SHP77 treated with DMSO at 0.1 percent for 48 hours (cell line): ENCODE measurements around the gene SDK1.

ENCODE experiments used
- DNase-seq: peaks from one replicate; lab custom pipeline; 2025; lab: John Stamatoyannopoulos, UW

The SDK1 gene

DNA sequence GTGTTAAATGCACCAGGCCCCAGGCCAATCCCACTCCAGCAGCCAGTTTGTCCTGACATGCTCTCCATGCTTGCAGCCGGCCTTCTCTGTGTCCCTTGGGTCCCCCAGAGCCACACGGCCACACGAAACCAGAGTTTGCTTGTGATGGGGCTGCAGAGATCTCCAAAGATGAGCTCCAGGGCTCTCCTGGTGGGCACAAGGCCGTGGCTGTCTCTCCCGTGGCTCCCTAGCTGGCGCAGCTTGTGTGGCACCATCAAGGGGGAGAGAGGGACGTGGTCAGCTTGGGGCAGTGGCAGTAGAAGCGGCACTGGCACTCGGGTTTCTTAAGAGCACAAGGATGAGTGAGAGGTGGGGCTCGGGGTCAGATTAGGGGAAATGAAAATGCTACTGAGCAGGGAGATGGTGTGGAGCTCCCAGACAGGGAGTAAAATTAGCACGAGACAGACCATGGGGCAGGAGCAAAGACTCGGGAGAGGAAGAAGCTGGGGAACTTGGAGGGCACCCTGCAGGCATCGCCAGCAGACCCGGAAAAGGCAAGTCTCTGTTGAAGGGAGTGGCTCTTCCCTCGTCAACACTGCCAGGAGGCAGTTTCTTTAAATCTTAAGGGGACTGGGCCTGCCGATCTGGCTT is 808.5 kb downstream of the SDK1 start:
- DNase-seq = no peak

DNA sequence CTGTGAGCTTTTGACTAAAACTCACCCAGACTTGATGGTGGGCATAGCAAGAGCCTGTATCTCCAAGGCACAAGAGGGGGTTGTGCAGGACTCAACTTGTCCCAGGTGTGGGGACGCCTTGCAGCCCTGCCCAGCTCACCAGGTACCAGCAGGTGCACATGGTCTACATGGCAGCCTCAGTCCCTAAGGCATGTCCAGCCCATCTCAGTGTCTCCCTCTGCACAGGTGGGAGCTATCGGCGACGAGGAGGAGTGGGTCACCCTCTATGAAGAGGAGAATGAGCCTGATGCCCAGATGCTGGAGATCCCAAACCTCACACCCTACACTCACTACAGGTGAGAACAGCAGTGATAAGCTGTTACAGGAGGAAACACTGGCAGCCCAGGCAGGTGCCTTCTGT is 809.4 kb downstream of the SDK1 start:
- no peak for DNase-seq

DNA sequence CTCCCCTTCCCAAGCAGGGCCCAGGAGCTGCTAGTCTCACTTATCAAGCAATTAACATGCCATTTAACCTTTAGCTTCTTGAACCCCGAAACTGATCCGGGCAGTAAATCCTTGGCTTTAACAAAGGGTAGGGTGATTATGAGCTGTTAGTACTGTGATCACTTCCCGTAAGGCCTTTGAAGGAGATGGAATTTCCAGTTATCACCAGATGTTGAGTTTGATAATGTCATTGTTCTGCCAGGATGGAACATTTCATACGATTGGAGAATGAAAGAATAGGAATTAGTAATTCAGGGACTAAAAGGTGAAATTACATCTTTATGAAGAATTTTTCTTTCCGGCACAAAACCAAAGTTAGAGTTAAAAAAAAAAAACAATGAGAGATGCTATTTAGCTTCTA is 810.1 kb downstream of the SDK1 start:
- DNase-seq = no peak

DNA sequence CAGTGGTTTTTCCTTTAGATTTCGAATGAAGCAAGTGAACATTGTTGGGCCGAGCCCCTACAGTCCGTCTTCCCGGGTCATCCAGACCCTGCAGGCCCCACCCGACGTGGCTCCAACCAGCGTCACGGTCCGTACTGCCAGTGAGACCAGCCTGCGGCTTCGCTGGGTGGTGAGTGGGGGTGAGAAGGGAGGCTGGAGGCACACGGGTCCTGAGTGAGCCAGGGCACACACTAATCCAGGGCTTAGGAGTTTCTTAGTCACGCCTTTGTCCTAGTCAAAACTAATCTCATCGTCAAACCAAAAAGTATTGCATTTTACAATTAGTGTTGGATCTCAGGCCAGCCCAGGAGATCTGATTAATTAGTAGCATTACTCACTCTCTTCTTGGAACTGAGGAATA is 812.2 kb downstream of the SDK1 start:
- DNase-seq = no peak

DNA sequence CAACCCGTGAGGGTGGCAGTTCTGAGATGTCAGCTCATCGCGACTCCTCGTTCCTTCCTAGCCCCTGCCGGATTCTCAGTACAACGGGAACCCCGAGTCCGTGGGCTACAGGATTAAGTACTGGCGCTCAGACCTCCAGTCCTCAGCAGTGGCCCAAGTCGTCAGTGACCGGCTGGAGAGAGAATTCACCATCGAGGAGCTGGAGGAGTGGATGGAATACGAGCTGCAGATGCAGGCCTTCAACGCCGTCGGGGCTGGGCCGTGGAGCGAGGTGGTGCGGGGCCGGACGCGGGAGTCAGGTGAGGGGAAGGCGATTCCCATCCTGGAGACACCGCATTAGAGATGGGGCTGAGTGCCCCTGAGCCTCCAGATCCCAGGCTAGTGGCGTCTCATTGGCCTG is 812.9 kb downstream of the SDK1 start:
- no peak for DNase-seq

DNA sequence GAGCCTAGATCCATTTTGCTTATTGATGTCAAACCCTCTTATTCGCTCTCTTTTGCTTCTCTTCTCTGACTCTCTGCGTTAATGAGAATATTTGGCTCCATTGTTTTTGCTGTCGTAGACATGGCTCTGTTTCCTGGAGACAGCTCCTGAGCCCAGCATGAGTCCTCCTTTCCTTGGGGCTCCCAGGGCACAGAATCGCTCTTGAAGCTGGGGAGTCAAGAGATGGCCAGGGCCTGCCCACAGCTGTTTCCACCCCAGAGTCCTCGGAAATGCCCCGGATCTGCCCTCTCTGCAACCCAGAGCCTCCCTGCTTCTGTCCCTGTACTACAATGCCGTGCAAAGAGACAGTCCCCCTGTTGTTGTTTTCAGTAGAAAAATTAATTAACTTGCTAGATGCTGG is 814.4 kb downstream of the SDK1 start:
- DNase-seq = no peak

DNA sequence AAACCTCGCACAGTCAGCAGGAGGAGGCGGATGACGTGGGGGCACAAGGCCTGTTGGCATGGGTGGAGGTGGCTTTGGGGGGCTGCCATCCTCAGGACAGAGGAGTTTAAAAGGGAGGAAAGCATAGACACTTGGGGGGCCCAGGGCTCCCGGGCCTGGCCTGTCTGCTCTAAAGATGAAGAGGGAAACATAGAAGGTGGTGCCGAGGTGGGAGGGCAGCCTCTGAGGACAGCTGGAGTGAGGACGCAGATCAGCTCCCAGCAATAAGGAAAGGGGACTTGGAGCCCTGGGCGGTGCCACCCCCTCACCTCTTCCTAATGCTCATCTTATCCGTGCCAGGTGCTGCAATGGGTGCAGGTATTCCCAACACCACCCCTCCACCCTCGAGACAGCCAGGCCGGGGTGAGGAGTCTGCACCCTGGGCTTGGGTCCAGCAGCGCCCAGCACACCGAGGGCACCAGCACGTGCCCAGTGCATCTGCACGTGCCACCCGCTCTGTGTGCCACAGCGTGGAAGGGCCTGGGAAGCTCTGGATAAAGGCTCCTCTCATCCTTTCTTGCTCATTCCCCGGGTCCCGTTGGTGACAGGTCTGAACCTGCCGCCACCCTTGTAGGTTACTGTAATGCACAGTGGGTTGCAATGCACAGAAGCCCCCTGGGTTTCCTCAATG is 815.0 kb downstream of the SDK1 start:
- no peak for DNase-seq

DNA sequence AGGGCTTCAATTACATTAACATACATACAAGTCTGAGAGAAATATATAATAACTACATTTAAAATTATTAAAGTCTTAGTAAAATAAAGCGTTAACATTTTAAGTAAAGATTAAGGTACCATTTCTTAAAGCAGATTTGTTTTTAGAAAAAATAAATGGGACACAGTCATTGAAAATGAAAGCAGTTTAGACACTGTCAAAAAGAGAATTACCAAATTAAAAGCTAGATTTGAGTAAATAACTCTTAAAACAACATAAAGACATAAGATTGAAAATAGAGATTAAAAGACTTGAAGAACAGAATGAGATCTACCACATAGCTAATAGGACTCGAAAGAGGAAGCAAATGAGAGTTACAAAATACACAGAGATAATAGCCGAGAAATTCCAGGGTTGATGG is 818.8 kb downstream of the SDK1 start:
- DNase-seq = no peak

DNA sequence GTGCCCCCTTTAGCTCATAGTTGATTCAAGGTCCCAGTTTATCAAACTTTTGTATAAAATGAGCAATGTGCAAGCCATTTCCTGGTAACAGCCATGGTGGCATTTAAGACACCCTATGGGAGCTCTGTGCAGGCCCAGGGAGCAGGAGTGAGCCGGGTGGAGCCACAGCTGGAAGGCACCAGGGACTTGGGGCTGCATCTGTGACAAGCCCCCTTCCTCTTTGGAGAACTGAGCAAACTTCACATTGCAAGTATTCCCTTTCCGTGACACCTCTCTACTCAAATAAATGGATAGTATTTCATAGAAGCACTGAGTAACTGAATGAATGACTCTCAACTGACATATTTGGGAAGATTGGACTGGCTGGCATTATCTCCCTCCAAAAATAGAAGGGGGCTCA is 822.3 kb downstream of the SDK1 start:
- DNase-seq = no peak

DNA sequence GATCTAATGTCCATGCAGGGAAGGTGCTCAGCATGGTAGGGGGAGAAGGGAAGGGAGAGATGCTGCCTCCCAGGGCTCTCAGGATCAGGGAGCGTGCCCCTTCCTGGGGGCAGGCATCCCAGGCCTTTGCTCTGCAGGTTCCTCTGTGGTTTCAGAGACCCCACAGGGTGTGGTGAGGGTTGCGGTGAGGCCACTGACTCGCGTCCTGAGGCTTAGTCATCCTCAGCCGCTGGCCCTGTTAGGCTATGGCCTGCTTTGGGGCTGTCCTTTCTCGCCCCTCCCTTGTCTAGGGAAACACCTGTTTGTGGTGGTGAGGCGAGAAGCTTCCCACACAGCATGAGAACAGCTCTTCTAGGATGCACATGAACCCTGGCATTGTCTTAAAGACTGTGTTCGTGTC is 822.8 kb downstream of the SDK1 start:
- DNase-seq = no peak

DNA sequence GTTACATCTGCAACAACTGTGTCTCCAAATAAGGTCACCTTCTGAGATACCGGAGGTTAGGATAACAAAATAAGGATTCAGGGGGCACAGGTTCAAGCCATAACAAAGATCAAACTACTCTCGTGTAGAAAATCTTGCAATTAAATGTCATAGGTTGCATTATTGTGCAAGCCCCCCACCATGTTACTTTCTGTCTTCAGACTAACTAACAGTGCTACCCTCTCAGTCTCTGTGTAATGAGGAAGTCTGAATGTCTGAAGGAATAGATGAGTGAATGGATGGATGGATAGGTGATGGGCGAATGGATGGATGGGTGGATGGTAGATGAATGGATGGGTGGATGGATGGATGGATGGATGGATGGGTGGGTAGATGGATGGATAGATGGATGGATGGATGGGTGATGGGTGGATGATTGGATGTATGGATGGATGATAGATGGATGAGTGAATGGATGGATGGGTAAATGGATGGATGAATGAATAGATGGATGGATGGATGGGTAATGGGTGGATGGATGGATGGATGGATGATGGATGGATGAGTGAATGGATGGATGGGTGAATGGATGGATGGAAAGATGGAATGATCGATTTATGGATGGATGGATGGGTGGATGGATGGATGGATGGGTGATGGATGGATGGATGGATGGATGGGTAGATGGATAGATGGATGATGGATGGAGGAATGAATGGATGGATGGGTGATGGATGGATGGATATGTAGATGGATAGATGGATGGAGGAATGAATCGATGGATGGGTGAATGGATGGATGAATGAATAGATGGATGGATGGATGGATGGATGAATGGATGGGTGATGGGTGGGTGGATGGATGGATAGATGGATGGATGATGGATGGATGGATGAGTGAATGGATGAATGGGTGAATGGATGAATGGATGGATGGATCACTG is 823.8 kb downstream of the SDK1 start:
- no peak for DNase-seq

DNA sequence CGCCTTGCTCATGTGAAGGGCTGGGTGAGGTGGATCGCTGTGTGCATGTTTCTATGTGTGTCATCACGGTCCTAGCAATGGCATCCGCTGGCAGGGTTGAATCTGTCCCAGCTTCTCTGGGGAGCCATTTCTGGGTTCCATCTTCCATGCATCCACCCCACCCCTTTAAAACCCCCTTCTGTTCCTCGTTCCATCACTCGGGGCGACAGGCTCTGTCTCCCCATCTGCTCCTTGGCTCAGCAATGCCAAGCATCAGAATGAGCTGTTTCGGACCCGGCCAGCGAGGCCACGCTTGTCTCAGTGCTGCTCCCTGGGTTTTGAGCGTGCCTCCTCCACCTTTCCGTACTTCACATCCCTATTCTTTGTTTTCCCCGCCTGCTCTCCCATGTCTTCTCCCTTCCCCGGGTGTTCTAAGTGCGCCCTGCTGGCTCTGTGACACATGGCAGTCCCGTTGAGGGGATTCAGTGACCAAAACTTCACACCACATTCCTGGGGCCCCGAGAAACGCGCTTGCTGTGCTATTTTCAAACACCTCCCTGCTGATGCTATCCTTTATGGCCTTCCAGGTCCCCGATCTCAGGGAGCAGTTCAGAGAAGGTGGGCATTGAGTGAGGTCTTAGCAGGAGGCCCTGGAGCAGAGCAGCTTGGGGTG is 827.0 kb downstream of the SDK1 start:
- DNase-seq = no peak

DNA sequence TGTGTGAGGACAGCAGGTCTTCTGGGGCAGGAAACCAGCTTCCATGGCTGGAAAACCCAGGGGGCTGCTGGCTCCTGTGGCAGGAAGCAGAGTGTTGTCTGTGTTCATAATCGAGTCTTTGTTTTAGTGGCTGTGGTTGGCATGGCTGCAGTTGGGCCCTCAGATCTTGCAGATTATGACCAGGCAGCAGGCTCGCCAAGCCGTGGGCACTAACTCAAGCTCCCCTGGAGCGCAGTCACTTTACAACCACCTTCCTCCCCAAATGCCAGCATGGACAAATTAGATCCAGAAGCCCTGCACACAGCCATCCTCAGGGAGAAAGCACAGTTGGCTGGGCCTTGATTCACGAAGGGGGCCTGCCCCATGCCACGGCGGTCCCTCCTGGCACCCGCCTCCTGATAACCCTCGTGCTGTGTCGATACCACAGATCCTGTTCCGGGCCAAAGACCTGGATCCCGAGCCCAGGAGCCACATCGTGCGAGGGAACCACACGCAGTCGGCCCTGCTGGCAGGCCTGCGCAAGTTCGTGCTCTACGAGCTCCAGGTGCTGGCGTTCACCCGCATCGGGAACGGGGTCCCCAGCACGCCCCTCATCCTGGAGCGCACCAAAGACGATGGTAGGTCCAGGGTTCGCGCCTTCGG is 828.5 kb downstream of the SDK1 start:
- no peak for DNase-seq

DNA sequence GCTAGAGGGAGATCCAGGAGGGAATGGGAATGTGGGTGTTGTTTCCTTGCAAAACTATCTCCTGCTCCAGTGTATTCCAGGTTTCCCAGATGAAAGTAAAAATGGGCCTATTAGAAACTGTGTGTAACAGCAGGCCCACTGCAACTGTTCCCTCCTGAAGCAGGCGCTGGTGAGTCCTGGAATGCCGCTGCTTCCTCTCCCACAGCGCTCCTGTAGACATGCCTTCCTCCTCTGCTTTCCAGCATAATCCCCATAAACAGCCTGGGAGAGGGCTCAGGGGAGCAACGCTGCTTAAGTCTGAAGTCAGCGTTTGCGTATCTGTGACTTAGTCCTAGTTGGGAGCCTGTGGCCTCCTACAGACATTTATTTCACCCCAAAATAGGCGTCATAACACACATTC is 830.0 kb downstream of the SDK1 start:
- DNase-seq = no peak

DNA sequence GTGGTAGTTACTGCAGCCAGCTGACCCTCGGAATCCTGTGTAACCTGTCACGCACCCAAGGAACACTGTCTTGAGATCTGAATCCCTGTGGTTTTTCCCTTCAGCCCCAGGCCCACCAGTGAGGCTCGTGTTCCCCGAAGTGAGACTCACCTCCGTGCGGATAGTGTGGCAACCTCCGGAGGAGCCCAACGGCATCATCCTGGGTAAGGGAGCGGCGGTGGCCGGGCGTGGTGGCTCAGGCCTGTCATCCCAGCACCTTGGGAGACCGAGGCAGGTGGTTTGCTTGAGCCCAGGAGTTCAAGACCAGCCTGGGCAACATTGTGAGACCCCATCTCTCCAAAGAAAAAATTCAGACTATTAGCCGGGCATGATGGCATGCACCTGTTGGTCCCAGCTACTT is 831.2 kb downstream of the SDK1 start:
- no peak for DNase-seq

DNA sequence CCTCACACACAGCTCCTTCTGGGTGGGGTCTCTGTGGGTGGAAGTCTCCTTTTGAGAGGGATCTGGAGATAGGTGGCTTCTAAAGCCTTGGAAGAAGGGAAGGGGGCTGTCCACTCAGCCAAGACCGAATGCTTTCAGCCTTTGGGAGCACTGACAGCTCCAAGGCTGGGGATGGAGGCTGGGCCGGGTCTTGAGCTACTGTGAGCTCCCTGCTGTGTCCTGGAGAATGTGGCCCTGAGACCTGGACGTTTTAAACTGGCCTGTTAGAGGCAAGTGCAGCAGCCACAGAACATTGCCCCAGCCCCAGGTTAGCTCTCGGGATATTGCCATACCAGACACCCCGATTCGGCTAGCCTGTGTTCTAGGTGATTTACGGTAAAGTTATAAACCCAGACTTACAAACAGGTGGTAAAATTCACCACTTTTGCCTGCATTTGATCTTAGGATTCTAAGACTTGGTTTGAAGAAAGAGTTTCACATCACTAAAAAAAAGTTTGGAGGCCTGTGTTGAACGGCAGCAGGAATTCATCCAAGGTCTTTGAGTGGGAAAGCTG is 832.5 kb downstream of the SDK1 start:
- DNase-seq = no peak

DNA sequence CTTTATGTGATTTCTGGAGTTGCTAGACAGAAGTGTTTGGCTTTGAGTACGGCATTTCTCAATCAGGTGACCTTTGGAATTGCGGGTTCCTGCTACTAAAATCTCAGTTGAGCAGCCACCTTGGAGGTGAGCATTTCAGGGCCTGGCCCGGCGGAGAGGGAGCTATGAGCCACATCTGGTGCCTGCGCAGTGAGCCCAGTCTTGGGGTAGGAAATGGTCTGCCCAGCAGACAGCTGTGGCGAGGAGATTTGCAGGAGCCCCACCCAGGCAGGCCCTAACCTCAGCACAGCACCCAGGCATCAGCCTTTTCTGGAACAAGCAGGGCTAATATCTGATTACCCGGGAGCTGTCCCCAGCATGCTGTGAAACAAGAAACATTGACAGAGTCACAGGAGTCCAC is 833.2 kb downstream of the SDK1 start:
- DNase-seq = no peak

DNA sequence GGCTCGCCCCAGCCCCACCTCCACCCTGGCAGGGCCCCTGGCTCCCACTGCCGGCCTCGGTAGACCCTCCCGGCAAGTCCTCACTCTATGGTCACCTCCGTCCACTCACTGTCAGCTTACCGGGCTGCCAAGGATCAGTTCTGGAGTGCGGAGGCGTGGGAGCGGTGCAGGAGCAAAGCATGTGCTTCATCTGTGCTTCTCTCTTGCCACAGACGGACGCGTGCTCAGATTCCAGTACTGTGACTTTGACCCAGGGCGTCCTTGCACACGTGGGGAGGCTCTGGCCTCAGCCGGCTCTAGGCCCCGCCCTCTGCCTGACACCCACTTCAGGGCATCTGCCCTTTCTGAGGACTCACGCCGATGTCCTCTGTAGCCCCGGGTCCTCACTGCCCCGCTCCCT is 833.6 kb downstream of the SDK1 start:
- DNase-seq = no peak

DNA sequence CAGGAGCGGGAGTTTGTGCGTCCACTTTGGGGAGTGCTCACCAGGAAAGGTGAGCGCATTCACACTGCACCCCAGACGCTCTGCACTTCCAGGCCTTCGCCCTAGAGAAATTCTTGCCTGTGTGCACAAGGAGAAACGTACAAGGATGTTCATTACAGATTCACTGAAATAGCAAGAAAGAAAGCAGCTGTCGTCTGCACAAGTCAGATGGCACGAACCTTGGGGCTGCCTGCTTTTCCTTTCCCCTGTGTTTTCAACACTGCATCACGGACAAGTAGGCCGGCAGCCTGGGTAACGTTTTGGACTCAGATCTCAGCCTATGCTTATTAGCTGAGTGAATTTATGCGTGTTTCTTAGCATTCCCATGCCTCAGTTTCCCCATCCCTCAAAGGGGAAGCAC is 834.2 kb downstream of the SDK1 start:
- no peak for DNase-seq

DNA sequence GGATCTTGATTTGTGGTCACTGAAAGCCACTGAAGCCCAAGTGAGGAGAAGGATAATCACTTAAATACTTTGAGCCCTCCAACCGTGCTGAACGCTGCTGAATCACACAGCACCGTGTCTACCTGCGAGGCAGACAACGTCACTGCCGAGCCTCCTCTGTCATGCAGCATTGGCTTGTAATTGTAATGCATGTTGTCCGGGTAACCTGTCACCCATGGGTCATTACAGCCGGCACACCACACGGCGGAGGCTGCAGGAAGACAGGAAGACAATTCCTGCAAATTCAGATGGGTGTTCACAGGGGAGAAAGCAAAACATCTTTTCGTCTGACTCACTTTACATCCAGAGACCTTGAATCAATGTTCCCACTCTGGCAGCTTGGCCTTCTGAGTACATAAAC is 835.0 kb downstream of the SDK1 start:
- no peak for DNase-seq

DNA sequence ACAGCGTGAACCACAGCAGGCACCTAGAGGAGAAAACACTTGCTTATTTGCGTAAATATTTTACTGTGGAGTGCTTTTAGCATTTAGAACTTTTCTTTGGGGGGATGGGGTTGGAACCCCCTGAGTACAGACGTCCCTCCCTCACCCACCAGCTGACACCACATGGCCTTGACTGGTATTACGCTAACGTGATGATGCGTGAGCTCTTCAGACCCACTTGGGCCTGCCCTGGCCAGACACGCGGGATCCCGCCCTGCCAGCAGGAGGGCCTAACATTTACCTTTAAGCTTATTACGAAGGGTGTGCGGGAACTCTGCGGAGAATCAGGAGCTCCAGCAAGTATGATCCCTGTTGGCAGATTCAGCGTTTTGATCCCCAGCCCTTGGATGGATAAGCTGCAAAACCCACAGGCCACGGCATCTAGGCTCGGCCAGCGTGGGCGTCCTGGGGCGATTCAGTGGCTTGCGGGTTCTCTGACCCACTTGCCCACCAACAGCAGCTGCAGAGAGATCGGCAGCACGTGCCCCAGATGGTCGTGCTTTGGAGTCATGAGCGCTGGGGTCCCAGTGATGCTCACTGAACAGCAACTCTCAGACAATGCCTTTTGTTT is 835.6 kb downstream of the SDK1 start:
- no peak for DNase-seq
